ENCODE data around the gene PAQR8.
"Not testable (repeated sequence)": the region's sequence is repeated elsewhere in the genome, so short reads cannot be mapped to it uniquely, and the experiment has no call there.

The PAQR8 gene

GRCh38 chr6:52371656-52372191, 9.8 kb downstream of the PAQR8 start:
- intact Hi-C loops (cut with DNase I): no loop called here
- DNase-seq: no peak

DNA sequence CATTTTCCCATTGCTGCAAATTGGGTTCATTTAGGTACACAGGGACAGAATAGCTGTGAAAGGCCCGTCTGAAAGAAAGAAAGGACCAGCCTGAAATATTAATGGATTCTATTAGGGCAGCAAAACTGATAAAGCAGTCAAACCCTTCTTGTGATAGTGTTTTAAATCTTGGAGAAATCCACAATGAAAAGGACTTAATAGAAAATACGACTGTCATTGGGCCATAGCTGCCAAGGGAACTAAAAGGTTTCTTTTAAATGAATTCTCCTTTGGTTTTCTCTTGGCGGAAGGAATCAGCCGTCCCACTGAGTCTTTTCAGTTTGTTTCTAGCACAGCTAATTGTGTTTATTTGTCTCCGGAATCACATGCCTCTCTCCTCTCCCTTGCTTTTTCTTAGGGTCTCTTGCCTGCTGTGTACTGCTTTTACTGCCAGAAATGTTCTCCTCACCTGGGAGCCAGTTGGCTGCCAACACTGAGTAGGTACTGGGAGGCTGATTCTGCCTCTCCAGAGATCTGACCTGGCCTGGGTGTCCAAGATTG, 11.3 kb downstream of the PAQR8 start:
- peak in 2 of 42 donors; percentile 21 to 28 for DNase-seq

DNA sequence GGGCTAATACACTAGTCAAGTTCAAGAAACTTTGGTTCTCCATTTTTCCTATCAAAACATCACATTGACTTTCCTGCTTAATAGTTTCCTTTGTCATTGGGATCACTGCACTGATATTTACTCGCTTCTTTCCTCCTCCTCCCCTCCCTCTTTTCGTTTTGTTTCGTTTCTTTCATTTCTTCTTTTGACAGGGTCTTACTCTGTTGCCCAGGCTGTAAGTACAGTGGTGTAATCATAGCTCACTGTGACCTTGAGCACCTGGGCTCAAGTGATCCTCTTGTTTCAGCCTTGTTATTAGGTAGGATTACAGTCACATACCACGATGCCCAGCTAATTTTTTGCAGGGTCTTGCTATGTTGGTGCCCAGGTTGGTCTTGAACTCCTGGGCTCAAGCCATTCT, 12.3 kb downstream of the PAQR8 start:
- intact Hi-C loops (cut with DNase I): no loop called here
- no peak for DNase-seq

More for the DNA sequence above, 11.3 kb downstream of the PAQR8 start:
- intact Hi-C loops (cut with DNase I): no loop called here

- DNase-seq: peak in 16 of 42 donors; percentile 17 to 66 (median 38)
- intact Hi-C loops (cut with DNase I): no loop called here
Observed at GRCh38 chr6:52375780-52376556, 14.0 kb downstream of the PAQR8 start.

DNA sequence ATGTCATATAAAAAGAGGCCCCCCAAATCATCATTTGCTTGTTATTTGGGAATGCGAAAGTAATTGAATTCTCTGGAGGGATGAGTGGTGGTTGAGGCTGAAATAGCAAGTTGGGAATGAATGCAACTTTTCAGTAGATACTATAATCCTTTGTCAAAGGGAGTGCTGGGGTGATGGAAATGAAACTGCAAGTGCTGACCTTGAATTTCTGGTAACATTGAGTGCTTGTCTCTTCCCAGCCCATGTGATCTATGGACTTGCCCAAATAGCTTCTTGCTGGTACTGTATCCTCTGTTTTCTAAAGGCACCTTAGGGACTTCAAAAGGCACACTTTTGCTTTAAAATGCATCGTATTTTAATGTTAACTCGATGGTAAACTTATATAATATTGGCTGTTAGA, 14.8 kb downstream of the PAQR8 start:
- DNase-seq: peak in 21 of 42 donors; percentile 24 to 78 (median 50)

GRCh38 chr6:52377538-52378221, 15.7 kb downstream of the PAQR8 start:
- intact Hi-C loops (cut with DNase I): no loop called here
- no peak for DNase-seq

More for the DNA sequence above, 14.8 kb downstream of the PAQR8 start:
- intact Hi-C loops (cut with DNase I): no loop called here

- no peak for DNase-seq
- intact Hi-C loops (cut with DNase I): no loop called here
Observed at GRCh38 chr6:52381249-52381648, 19.3 kb downstream of the PAQR8 start.

DNA sequence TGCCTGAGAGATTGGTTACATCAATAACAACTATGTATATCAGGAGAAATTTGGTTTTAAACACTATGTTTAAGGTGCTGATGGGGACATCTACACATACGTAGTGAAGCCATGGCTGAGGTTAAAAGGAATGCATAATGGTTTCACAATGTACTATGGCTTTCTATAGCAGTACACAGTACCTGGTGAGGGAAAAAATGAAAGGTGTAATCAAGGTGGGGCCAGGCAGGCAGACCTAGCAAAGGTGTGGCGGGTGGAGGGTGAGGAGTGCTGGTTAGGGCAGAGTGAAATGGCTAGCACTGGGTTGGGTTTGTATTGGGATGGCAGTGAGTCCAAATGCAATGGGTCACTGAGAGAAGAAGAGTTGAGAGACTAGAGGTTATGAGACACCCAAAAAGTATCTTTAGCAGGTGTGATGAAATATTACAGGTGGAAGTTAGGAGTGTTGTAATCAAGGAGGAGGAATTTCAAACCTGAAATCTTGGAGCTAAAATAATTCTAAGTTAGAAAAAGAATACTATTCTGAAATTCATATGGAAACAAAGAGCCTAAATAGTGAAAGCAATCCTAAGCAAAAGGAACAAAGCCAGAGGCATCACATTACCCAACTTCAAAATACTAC, 22.3 kb downstream of the PAQR8 start:
- intact Hi-C loops (cut with DNase I): no loop called here
- no peak for DNase-seq

- DNase-seq: no peak
- intact Hi-C loops (cut with DNase I): no loop called here
Observed at GRCh38 chr6:52385074-52385473, 23.1 kb downstream of the PAQR8 start.

DNA sequence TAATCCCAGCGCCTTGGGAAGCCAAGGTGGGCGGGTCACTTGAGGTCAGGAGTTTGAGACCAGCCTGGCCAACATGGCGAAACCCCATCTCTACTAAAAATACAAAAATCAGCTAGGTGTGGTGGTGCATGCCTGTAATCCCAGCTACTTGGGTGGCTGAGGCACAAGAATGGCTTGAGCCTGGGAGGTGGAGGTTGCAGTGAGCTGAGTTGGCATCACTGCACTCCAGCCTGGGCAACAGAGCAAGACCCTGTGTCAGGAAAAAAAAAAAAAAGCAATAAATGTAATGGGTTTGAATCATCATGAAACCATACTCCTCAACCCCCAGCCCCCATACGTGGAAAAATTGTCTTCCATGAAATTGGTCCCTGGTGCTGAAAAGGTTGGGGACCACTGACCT, 26.2 kb downstream of the PAQR8 start:
- intact Hi-C loops (cut with DNase I); DNase-seq: not testable (repeated sequence)

DNA sequence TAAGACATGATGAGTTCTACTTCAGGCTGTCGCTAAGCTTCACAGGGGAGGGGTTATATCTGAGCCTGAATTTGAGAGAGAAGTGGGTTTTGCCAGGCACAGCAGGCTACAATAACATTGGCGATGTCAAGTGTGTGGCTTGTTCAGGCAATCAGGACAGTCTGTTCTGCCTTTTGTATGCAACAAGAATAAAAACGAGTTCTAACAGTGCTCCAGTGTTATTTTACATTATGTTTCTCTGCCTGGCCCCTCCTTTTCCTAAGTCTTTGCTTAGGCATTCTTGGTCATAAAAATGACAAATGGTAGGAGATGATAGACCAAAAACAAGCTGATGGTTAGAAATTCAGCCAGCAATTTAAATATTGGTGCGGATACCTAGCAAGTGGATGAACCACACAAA, 26.8 kb downstream of the PAQR8 start:
- peak in 33 of 42 donors; percentile 14 to 78 (median 46) for DNase-seq
- intact Hi-C loops (cut with DNase I): no loop called here

- intact Hi-C loops (cut with DNase I): no loop called here
- no peak for DNase-seq
Observed at GRCh38 chr6:52389264-52389625, 27.3 kb downstream of the PAQR8 start.

DNA sequence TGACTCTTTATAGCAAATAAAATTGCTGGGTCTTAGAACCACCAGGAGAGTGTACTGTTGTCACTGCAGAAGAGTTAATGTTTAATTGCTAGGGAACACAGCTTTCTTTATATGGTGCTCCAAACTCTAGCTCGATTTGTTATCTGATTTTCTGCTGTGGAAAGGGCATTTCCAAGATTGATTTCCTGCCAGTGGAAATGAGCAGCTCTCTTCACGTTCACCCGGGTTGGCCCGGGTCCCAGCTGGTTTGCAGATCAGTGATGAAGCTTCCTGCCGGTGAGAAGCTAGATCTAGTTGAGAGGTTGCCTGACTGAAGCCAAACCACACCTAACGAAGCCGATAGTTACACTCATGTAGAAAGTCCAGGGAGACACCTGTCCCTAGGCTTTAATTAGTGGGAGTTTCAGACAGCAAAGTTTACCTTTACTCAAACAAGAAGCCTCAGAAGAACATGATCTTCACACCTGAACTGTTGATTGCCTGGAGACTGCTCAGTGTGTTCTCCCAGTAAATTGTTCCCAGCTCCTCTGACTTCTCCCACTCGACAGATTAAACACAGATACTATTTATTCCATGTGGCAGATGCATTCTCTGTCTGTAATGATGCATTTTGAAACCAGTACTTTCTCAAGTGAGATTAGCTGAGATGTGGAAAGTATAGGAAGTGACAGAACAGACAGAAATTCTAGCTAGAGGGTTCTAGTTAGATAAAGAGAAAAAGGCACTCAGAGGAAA, 27.8 kb downstream of the PAQR8 start:
- intact Hi-C loops (cut with DNase I): no loop called here
- DNase-seq: peak in 14 of 42 donors; percentile 17 to 61 (median 34)

- intact Hi-C loops (cut with DNase I): no loop called here
- no peak for DNase-seq
Observed at GRCh38 chr6:52390361-52390727, 28.4 kb downstream of the PAQR8 start.

DNA sequence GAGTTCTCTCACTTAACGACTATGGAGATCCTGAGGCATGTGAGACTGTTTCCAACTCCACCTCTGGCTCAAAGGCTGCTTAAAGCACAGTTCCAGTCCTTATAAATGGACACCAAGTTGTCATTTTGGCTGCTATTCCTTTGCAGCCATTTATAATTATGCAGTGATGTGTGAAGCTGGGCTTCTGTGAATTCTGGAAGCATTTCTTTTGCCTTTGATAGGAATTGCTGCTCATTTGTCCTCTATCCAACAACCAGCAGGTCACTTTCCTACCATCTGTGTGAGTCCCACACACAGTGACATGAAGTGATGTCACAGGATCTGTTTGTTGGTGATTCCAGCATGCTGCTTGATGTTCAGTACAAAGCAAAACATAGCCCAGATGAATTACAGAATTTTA, 29.6 kb downstream of the PAQR8 start:
- intact Hi-C loops (cut with DNase I): no loop called here
- peak in 2 of 42 donors; percentile 22 to 26 for DNase-seq

GRCh38 chr6:52392944-52393343, 31.0 kb downstream of the PAQR8 start:
- intact Hi-C loops (cut with DNase I): no loop called here
- no peak for DNase-seq

GRCh38 chr6:52393780-52394179, 31.8 kb downstream of the PAQR8 start:
- intact Hi-C loops (cut with DNase I): no loop called here
- no peak for DNase-seq

DNA sequence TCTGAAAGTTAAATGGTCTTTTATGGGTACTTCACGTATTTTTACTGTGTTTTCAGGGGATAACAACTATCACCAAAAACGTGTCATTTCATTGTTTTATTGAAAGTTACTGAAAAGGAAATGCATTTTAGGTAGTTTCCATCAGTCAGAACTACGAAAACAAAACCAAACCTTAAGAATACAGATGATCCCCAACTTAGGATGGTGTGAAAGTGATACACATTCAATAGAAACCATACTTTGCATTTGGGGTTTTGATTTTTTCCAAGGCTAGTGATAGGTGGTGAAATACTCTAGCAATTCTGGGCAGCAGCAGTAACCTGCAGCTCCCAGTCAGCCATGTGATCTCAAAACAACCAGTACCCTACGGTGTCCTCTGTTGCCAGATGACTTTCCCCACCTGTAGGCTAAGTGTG, 32.3 kb downstream of the PAQR8 start:
- no peak for DNase-seq
- intact Hi-C loops (cut with DNase I): no loop called here

GRCh38 chr6:52395969-52396368, 34.0 kb downstream of the PAQR8 start:
- no peak for DNase-seq
- intact Hi-C loops (cut with DNase I): no loop called here
